A204.1 (cell line): Measurements from ENCODE around the gene MXRA7.

ENCODE experiments used
- FAIRE-seq: peaks from 2 replicates; lab custom pipeline; 2012; peaks lifted over from hg19 to GRCh38; lab: Jason Lieb, UNC

MXRA7 gene

GRCh38 chr17:76696763-76697701 lies 13.7 kb downstream of the MXRA7 start:
- FAIRE-seq: no peak

- no peak for FAIRE-seq
Observed at GRCh38 chr17:76695059-76695831, 15.5 kb downstream of the MXRA7 start.

- no peak for FAIRE-seq
Observed at GRCh38 chr17:76691379-76692191, 19.2 kb downstream of the MXRA7 start.

GRCh38 chr17:76690596-76691280 lies 20.0 kb downstream of the MXRA7 start:
- FAIRE-seq: no peak

- no peak for FAIRE-seq
Observed at GRCh38 chr17:76689859-76690258, 20.9 kb downstream of the MXRA7 start.

GRCh38 chr17:76688165-76688622 lies 22.6 kb downstream of the MXRA7 start:
- FAIRE-seq: no peak

- no peak for FAIRE-seq
Observed at GRCh38 chr17:76687298-76688164, 23.2 kb downstream of the MXRA7 start.

- no peak for FAIRE-seq
Observed at GRCh38 chr17:76686538-76687297, 24.0 kb downstream of the MXRA7 start.

- FAIRE-seq: no peak
Observed at GRCh38 chr17:76685846-76686245, 24.9 kb downstream of the MXRA7 start.

GRCh38 chr17:76685366-76685765 lies 25.4 kb downstream of the MXRA7 start:
- no peak for FAIRE-seq

GRCh38 chr17:76684756-76685155 lies 26.0 kb downstream of the MXRA7 start:
- no peak for FAIRE-seq

- FAIRE-seq: no peak
Observed at GRCh38 chr17:76683921-76684745, 26.6 kb downstream of the MXRA7 start.

GRCh38 chr17:76683011-76683755 lies 27.6 kb downstream of the MXRA7 start:
- no peak for FAIRE-seq

GRCh38 chr17:76682296-76682695 lies 28.5 kb downstream of the MXRA7 start:
- no peak for FAIRE-seq

GRCh38 chr17:76681222-76682137 lies 29.3 kb downstream of the MXRA7 start:
- no peak for FAIRE-seq

- FAIRE-seq: no peak
Observed at GRCh38 chr17:76679239-76679638, 31.5 kb downstream of the MXRA7 start.

- no peak for FAIRE-seq
Observed at GRCh38 chr17:76678330-76678729, 32.4 kb downstream of the MXRA7 start.
